ENCODE measurements around the gene PRDM16. TPM values are rescaled to one million over a fixed set of nuclear protein-coding genes. Genes with fewer than 3 reads are reported as not detected.

Gene PRDM16
- total and polyA plus RNA-seq, 2 of the 4 experiments (the other 2 are of a cell fraction): 0.02 TPM; not detected in 1

DNA sequence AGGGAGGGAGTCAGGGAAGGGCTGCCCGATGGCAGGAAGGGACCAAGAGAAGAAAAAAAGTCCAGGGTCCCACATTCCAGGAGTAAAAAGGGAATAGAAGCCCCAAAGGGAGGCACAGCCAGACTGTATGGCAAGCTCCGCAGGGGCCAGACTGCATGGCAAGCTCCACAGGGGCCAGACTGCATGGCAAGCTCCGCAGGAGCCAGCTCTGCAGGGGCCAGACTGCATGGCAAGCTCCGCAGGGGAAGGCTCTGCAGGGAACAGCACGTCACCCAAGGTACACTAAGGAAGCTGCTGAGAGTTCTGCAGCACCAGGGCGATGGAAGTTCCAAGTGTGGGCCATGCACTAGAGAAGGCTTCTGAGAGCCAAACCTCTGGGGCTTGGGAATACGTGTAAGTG lies 228.8 kb downstream of the PRDM16 start:
- H4K5ac ChIP-seq (ENCODE audit: low read depth, low read length): no peak overlapping the region
- H3K27me3 ChIP-seq (ENCODE audit: control insufficient read depth, insufficient read depth, low read length): peaks cover 19% of the 10 kb centered on the region; the same call in 1 of the 2 replicates
- in situ Hi-C loops (cut with MboI; ENCODE audit: low sequenced_read_pairs) (no loop called here), intact Hi-C loops (cut with micrococcal nuclease) (no loop called here), dilution Hi-C loops (cut with HindIII; ENCODE audit: low sequenced_read_pairs, unreplicated experiment) (no loop called here)
- no peak overlapping the region for H3K9ac ChIP-seq (ENCODE audit: low read depth, low read length)
- H2BK15ac ChIP-seq (ENCODE audit: low read depth, low read length): no peak overlapping the region
- no peak overlapping the region for H2BK20ac ChIP-seq (ENCODE audit: low read depth, low read length)
- ChIA-PET CTCF (no interaction called here), POLR2A (ENCODE audit: unreplicated experiment) (no interaction called here)
- H4K8ac ChIP-seq (ENCODE audit: low read depth in 2 of 2, low read length in 2 of 2): no peak overlapping the region
- H2AK9ac ChIP-seq (replicated peaks; ENCODE audit: low read depth, low read length, poor library complexity): no peak overlapping the region
- H3K4ac ChIP-seq (ENCODE audit: low read depth, low read length): no peak overlapping the region
- BruUV-seq (replicated peaks): no TSS peak
- H3K23ac ChIP-seq (ENCODE audit: low read depth, low read length): no peak overlapping the region
- ATAC-seq (ENCODE audit: low read depth) (no peak), DNase-seq (no peak)
- H3K56ac ChIP-seq (ENCODE audit: extremely low read depth, insufficient read depth, low read length): no peak overlapping the region
- H2BK5ac ChIP-seq (ENCODE audit: low read depth, low read length, poor library complexity, severe bottlenecking): no peak overlapping the region
- H4K91ac ChIP-seq (ENCODE audit: insufficient read depth, low read depth, low read length): no peak overlapping the region
- H3K4me3 ChIP-seq (ENCODE audit: insufficient read depth, low read depth, low read length): no peak overlapping the region
- H3K14ac ChIP-seq (replicated peaks; ENCODE audit: low read depth, low read length): no peak overlapping the region
- no peaks in the 10 kb centered on the region for H3K4me1 ChIP-seq (ENCODE audit: control insufficient read depth, insufficient read depth, low read length)
- no peak overlapping the region for H2AFZ ChIP-seq (replicated peaks; ENCODE audit: low read length, poor library complexity)
- TF ChIP-seq RCOR1 (IDR thresholded peaks at IDR 0.05; ENCODE audit: insufficient replicate concordance, low read length): no peak
- no peaks in the 10 kb centered on the region for H4K20me1 ChIP-seq (ENCODE audit: insufficient read depth, low read length)
- H2BK120ac ChIP-seq (ENCODE audit: low read depth, low read length): no peak overlapping the region
- no peaks in the 10 kb centered on the region for H3K36me3 ChIP-seq (ENCODE audit: control insufficient read depth, insufficient read depth, low read length)
- H3K18ac ChIP-seq (ENCODE audit: low read depth, low read length): no peak overlapping the region
- 57% methylated on average over 4 of the region's 7 CpGs; no CpG with 5 or more reads in 1 of the 2 experiments for WGBS, 2 experiments (ENCODE audit: extremely low coverage in 2 of 2, insufficient read length in 1 of 2)
- H3K79me1 ChIP-seq (ENCODE audit: low read depth in 1 of 2, low read length in 2 of 2): no peaks in the 10 kb centered on the region
- H3K4me2 ChIP-seq (ENCODE audit: low read depth, low read length): no peak overlapping the region
- peaks cover 7% of the 10 kb centered on the region for H3K9me3 ChIP-seq (ENCODE audit: control insufficient read depth, insufficient read depth, low read length)
- 0 out of 2 replicates have a peak, but pooled peaks cover 2% of the 10 kb centered on the region for H3K9me1 ChIP-seq (ENCODE audit: insufficient read depth, low read length)
- H2AK5ac ChIP-seq (ENCODE audit: low read depth, low read length): no peak overlapping the region
- H3K27ac ChIP-seq (ENCODE audit: insufficient read depth, low read length): no peak overlapping the region
